Measurements from ENCODE around the gene ATG4D.
A peak's percentile ranks its signal among the peaks of the same experiment; 100 is the strongest.

- TF ChIP-seq CTCF (IDR thresholded peaks at IDR 0.05; ENCODE audit: low read depth, low read length, poor library complexity, severe bottlenecking) (peak; percentile 6), EZH2phosphoT487 (IDR thresholded peaks at IDR 0.05; ENCODE audit: borderline replicate concordance, low read length) (no peak)
Observed at GRCh38 chr19:10503002-10503789, 40.5 kb upstream of the ATG4D start, which contains the start of gene KEAP1.

All from DOHH2 (cell line).